Prostate gland (tissue), 2 donors: ENCODE results near the gene ITFG1.

Source experiments
- CTCF ChIP-seq, 4 experiments: fragments of 200-600 bp in 2 of 4; fragments of 450-650 bp in 2 of 4; sonication (generic) in 2 of 4; IDR thresholded peaks; 1 replicate in 3 of 4; 2 replicates in 1 of 4; pipeline ENCODE4 v1.5.1; 2016 to 2019; ENCODE audit warnings: antibody characterized with exemption in 4 of 4, mild to moderate bottlenecking in 2 of 4, moderate library complexity in 2 of 4
- POLR2A ChIP-seq: fragments of 450-650 bp; IDR thresholded peaks from one replicate; pipeline ENCODE4 v1.6.1; 2016; ENCODE audit warnings: antibody characterized with exemption, mild to moderate bottlenecking
- POLR2AphosphoS5 ChIP-seq: sonication (generic); formaldehyde crosslinking; IDR thresholded peaks from one replicate; pipeline ENCODE4 v1.6.1; 2017; ENCODE audit warnings: antibody characterized with exemption

DNA sequence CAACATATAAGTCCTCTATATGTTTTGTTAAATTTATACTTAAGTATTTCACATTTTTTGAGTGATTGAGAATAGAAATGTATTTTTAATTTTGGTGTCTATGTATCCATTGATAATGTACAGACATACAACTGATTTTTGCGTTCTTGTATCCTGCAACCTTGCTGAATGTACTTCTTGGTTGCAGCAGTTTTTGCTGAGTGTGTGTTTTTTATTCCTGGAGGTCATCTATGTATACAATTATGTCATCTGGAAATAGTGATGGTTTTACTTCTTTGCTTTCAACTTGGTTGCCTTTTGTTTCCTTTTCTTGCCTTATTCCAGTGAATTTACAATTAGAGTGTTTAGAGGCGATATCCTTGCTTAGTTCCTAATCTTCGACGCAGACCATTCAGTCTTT is 249.6 kb downstream of the ITFG1 start:
- TF ChIP-seq POLR2A = no peak
- TF ChIP-seq CTCF (IDR thresholded peaks at IDR 0.05) = no peak
- no peak for TF ChIP-seq POLR2AphosphoS5
